ENCODE data around the gene NR1H4. TPM values are rescaled to one million over a fixed set of nuclear protein-coding genes. Genes with fewer than 3 reads are reported as not detected.
A peak's percentile ranks its signal among the peaks of the same experiment; 100 is the strongest.

NR1H4 gene
- polyA plus RNA-seq, 3 donors: not detected

DNA sequence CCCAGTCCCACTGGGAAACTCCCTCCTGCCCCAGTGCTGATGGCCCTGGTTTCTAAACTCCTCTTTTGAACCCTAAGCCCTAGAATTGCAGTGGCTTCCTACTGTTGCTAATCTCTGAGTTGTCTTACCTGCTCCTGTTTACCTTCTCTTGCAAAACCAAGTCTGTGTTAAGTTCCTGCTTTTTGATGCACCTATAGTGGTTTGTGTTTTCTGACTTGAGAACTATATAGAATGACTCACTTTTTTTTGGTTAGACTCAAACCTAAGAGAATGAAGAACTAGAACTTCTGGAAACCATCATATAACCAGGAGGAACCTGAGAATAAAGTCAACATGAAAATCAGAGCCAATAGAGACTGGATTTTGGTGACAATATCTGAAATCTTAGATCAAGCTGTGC lies 94.3 kb downstream of the NR1H4 start:
- Mint-ChIP-seq H3K27ac (peak overlapping the region in 2 of 7 donors; percentile 65 to 83), H3K36me3 (no peaks in the 10 kb centered on the region), H3K4me1 (peaks cover 21% of the 10 kb centered on the region), H3K27me3 (ENCODE audit: low read depth in 3 of 3) (peaks cover 0 to 1% (median 0%) of the 10 kb centered on the region in 3 donors), H3K9me3 (peaks cover 0 to 2% (median 0%) of the 10 kb centered on the region in 7 donors), H3K4me3 (no peak overlapping the region)
- intact Hi-C loops (cut with micrococcal nuclease): no loop called here
- Histone ChIP-seq H3K9ac (ENCODE audit: insufficient read depth, low read length, poor library complexity, severe bottlenecking) (no peak overlapping the region), H3K9me3 (replicated peaks in 1 of 2; ENCODE audit: control insufficient read depth in 1 of 2, insufficient read depth in 1 of 2, low read length in 2 of 2) (no peaks in the 10 kb centered on the region), H3K36me3 (replicated peaks in 1 of 2; ENCODE audit: control insufficient read depth in 1 of 2, insufficient read depth in 2 of 2, low read length in 2 of 2) (no peaks in the 10 kb centered on the region), H3K79me2 (ENCODE audit: insufficient read depth, low read length) (no peaks in the 10 kb centered on the region), H3K4me1 (ENCODE audit: control insufficient read depth in 1 of 2, insufficient read depth in 2 of 2, low read length in 2 of 2) (peaks cover 10 to 12% of the 10 kb centered on the region in 2 donors), H3K27me3 (ENCODE audit: control insufficient read depth in 2 of 2, insufficient read depth in 2 of 2, low read length in 2 of 2) (no peaks in the 10 kb centered on the region), H4K20me1 (ENCODE audit: insufficient read depth, low read length) (no peaks in the 10 kb centered on the region), H3K4me2 (replicated peaks; ENCODE audit: extremely low read depth, low read length, poor library complexity, severe bottlenecking) (no peak overlapping the region), H2AFZ (ENCODE audit: insufficient read depth, low read depth, low read length, poor library complexity, severe bottlenecking) (no peak overlapping the region), H3K27ac (ENCODE audit: low read depth in 1 of 2, low read length in 2 of 2) (peak overlapping the region in 1 of 2 donors; percentile 24), H3K4me3 (replicated peaks in 1 of 3; ENCODE audit: low read depth in 2 of 3, low read length in 3 of 3) (no peak overlapping the region)
- peak in 1 of 3 donors; percentile 15 for DNase-seq
- no peak for TF ChIP-seq CTCF (IDR thresholded peaks at IDR 0.05)

DNA sequence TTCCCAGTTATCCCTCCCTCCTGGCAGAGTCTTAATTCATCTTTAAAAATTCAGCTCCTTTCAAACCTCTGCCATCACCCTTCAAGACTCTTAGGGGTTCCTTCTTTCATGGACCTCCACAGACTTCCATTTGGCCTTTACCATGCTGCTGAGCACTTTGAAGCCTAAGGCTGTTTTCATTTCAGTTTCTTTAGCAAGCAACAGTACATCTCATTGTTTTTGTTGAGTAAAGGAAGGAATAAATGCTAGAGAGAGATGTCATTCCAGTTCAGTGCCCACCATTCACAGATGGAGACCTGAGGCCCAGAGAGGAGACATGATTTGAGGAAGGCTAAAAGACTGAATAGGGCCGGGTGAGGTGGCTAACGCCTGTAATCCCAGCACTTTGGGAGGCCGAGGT lies 98.5 kb downstream of the NR1H4 start:
- Histone ChIP-seq H3K4me1 (ENCODE audit: control insufficient read depth in 1 of 2, insufficient read depth in 2 of 2, low read length in 2 of 2) (peaks cover 26 to 35% of the 10 kb centered on the region in 2 donors), H3K36me3 (replicated peaks in 1 of 2; ENCODE audit: control insufficient read depth in 1 of 2, insufficient read depth in 2 of 2, low read length in 2 of 2) (no peaks in the 10 kb centered on the region), H3K4me2 (replicated peaks; ENCODE audit: extremely low read depth, low read length, poor library complexity, severe bottlenecking) (no peak overlapping the region), H3K9ac (ENCODE audit: insufficient read depth, low read length, poor library complexity, severe bottlenecking) (no peak overlapping the region), H3K4me3 (replicated peaks in 1 of 3; ENCODE audit: low read depth in 2 of 3, low read length in 3 of 3) (no peak overlapping the region), H2AFZ (ENCODE audit: insufficient read depth, low read depth, low read length, poor library complexity, severe bottlenecking) (no peak overlapping the region), H4K20me1 (ENCODE audit: insufficient read depth, low read length) (no peaks in the 10 kb centered on the region), H3K27me3 (ENCODE audit: control insufficient read depth in 2 of 2, insufficient read depth in 2 of 2, low read length in 2 of 2) (no peaks in the 10 kb centered on the region), H3K9me3 (replicated peaks in 1 of 2; ENCODE audit: control insufficient read depth in 1 of 2, insufficient read depth in 1 of 2, low read length in 2 of 2) (no peaks in the 10 kb centered on the region), H3K79me2 (ENCODE audit: insufficient read depth, low read length) (peaks cover 31% of the 10 kb centered on the region), H3K27ac (ENCODE audit: low read depth in 1 of 2, low read length in 2 of 2) (no peak overlapping the region)
- H3K4me1 Mint-ChIP-seq: peaks cover 28% of the 10 kb centered on the region
- WGBS (ENCODE audit: insufficient coverage): 100% methylated on average over 2 of the region's 3 CpGs
- no peak overlapping the region for H3K4me3 Mint-ChIP-seq
- peaks cover 0 to 2% (median 0%) of the 10 kb centered on the region in 7 donors for H3K9me3 Mint-ChIP-seq
- intact Hi-C loops (cut with micrococcal nuclease): loop anchor here in 1 of 2 donors (5.0 to 10.0 kb wide), 2 partner anchors 35 to 307 kb away; partner anchors contain the start of genes DEPDC4 and SCYL2
- peaks cover 0 to 1% (median 0%) of the 10 kb centered on the region in 3 donors for H3K27me3 Mint-ChIP-seq (ENCODE audit: low read depth in 3 of 3)
- no peak for TF ChIP-seq CTCF (IDR thresholded peaks at IDR 0.05)
- peak overlapping the region in 1 of 7 donors; percentile 43 for H3K27ac Mint-ChIP-seq
- peaks cover 0 to 3% of the 10 kb centered on the region in 2 donors for H3K36me3 Mint-ChIP-seq
- no peak for DNase-seq
